ENCODE results near the gene BRAF. TPM values are rescaled to one million over a fixed set of nuclear protein-coding genes. Genes with fewer than 3 reads are reported as not detected.
A peak's percentile ranks its signal among the peaks of the same experiment; 100 is the strongest.

BRAF gene
- total RNA-seq (ENCODE audit: unreplicated experiment): 40.9 TPM
- long read RNA-seq, partial matches to known transcripts: 3 of 8 reads
- long read RNA-seq, other reads (novel, unspliced or antisense): 3 of 8 reads

DNA sequence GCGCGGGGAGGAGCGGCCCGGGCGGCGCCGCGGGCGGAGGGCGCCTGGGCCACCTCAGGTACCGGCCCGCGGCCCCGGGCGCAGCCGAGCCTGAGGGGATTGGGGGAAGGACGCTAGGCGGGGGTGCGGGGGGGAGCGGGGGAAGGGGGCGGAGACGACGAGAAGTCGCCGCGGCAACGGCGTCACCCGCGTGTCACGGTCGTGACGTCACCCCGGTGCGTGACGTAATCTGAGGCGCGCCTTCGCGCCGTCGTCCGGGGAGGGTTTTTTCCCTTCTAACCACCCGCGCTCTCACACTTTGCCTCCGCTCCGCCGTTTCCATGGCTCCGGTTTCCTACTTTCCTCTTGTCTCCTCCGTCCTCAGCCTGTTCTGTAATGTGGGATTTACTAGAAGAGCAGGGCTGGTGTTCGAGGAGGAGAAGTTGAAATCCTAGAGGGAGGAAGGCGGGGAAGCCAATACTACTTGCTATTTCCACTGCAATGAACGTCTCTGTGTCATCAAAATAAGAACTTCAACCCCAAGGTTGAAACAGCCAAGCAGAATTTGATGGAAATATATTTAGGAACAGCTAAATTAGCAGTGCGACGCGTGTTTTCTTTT, at the start of gene BRAF:
BRAF (minus strand) TSS at position 109 of the 601 bp plus-strand sequence. CDS start 226 bp downstream, outside the sequence.
- Mint-ChIP-seq H3K4me1 (ENCODE audit: low read depth, unreplicated experiment) (no peaks in the 10 kb centered on the region), H3K27me3 (ENCODE audit: unreplicated experiment) (peaks cover 6% of the 10 kb centered on the region), H3K27ac (ENCODE audit: unreplicated experiment) (peak within 1 kb of the TSS; percentile 96), H3K36me3 (ENCODE audit: unreplicated experiment) (no peaks in the 10 kb centered on the region), H3K4me3 (ENCODE audit: unreplicated experiment) (peak within 1 kb of the TSS; percentile 92), H3K9me3 (ENCODE audit: unreplicated experiment) (peaks cover 10% of the 10 kb centered on the region)
- peak; percentile 95 for DNase-seq
- TF ChIP-seq, protein P1, sequence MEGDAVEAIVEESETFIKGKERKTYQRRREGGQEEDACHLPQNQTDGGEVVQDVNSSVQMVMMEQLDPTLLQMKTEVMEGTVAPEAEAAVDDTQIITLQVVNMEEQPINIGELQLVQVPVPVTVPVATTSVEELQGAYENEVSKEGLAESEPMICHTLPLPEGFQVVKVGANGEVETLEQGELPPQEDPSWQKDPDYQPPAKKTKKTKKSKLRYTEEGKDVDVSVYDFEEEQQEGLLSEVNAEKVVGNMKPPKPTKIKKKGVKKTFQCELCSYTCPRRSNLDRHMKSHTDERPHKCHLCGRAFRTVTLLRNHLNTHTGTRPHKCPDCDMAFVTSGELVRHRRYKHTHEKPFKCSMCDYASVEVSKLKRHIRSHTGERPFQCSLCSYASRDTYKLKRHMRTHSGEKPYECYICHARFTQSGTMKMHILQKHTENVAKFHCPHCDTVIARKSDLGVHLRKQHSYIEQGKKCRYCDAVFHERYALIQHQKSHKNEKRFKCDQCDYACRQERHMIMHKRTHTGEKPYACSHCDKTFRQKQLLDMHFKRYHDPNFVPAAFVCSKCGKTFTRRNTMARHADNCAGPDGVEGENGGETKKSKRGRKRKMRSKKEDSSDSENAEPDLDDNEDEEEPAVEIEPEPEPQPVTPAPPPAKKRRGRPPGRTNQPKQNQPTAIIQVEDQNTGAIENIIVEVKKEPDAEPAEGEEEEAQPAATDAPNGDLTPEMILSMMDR (IDR thresholded peaks at IDR 0.05; ENCODE audit: partially characterized antibody, unreplicated experiment): no peak

DNA sequence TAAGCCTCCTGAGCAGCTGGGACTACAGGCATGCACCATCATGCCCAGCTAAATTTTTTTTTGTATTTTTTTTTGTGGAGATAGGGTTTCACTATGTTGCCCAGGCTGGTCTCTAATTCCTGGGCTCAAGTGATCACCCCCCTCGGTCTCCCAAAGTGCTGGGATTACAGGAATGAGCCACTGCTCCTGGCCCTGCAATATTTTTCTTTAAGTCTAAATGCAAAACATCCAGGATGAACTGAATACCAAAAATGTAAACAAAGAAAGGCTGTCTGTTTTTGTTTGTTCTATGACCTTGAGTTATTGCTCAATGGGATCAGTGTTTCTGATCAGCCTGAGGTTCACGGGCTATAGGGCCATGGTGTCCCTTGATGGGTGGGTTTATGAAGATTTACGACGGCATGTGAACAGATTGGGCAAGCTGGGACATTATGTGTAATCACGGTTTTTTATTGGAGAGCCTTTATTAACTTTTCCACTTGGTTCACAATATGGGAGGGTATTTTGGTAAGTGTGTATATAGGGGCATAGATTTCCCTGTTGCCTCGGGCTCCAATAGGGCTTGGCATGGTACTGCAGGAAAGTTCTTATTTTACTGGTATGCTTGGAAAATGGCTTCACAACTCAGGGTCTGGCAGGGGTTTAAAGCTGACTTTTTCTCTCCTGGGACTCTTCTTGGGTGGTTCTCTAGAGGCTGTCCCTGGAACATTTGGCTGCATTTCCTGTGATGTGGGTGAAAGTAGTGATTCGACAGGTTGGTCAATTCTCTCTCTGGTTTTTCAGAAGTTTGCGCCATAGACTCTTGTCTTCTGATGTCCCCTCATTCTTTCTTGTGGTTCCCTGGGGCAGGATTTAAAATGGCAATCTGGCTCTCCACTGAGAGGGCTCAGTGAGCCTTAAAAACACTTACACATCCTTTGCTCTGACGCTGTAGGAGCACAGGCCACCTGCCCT, 48.4 kb upstream of the BRAF start:
- H3K27ac Mint-ChIP-seq (ENCODE audit: unreplicated experiment): no peak overlapping the region
- TF ChIP-seq, protein P1 (IDR thresholded peaks at IDR 0.05; ENCODE audit: partially characterized antibody, unreplicated experiment): no peak
- no peak overlapping the region for H3K4me3 Mint-ChIP-seq (ENCODE audit: unreplicated experiment)

DNA sequence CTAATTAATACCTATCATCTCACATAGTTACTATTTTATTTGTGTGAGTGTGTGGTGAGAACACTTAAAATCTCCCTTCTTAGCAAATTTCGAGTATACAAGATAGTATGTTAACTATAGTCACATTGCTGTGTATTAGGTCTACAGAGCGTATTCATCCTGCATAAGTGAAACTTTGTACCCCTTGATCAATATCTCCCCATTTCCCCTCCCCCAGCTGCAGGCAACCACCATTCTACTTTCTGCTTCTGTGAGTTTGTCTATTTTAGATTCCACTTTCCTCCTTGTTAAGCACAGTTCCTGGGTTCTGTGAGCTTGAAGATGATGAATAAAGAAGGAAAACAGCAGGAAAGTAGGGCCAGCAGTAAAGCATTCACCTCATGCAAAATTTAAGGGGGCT, 47.6 kb upstream of the BRAF start:
- Mint-ChIP-seq H3K36me3 (ENCODE audit: unreplicated experiment) (no peaks in the 10 kb centered on the region), H3K4me3 (ENCODE audit: unreplicated experiment) (no peak overlapping the region), H3K27me3 (ENCODE audit: unreplicated experiment) (no peaks in the 10 kb centered on the region), H3K27ac (ENCODE audit: unreplicated experiment) (no peak overlapping the region), H3K4me1 (ENCODE audit: low read depth, unreplicated experiment) (no peaks in the 10 kb centered on the region), H3K9me3 (ENCODE audit: unreplicated experiment) (no peaks in the 10 kb centered on the region)
- DNase-seq: no peak
- TF ChIP-seq, protein P1 (IDR thresholded peaks at IDR 0.05; ENCODE audit: partially characterized antibody, unreplicated experiment): no peak

More for the DNA sequence above, 48.4 kb upstream of the BRAF start:
- Mint-ChIP-seq H3K9me3 (ENCODE audit: unreplicated experiment) (no peaks in the 10 kb centered on the region), H3K27me3 (ENCODE audit: unreplicated experiment) (no peaks in the 10 kb centered on the region), H3K4me1 (ENCODE audit: low read depth, unreplicated experiment) (no peaks in the 10 kb centered on the region), H3K36me3 (ENCODE audit: unreplicated experiment) (no peaks in the 10 kb centered on the region)
- no peak for DNase-seq

DNA sequence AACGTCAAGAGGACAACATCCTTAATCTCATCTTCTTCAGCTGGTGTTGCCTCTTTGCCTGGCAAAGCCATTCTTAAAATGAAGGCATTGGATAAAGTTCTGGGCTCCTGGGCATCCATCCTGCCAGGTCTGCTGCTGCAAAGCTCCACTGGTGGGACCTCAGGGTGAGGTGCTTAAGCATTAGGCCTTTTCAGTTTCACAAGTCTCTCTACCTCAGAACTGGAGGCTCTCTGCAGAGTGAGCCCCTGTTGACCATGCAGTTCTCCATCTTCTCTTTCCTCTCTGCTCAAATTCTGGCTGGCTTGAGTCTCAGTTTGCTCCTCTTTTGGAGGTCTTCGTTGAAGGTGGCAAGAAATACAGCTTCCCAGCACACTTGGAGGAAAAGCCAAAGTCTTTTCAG, 42.7 kb upstream of the BRAF start:
- Mint-ChIP-seq H3K9me3 (ENCODE audit: unreplicated experiment) (no peaks in the 10 kb centered on the region), H3K4me3 (ENCODE audit: unreplicated experiment) (no peak overlapping the region), H3K4me1 (ENCODE audit: low read depth, unreplicated experiment) (no peaks in the 10 kb centered on the region), H3K27ac (ENCODE audit: unreplicated experiment) (no peak overlapping the region), H3K27me3 (ENCODE audit: unreplicated experiment) (no peaks in the 10 kb centered on the region), H3K36me3 (ENCODE audit: unreplicated experiment) (no peaks in the 10 kb centered on the region)
- TF ChIP-seq, protein P1 (IDR thresholded peaks at IDR 0.05; ENCODE audit: partially characterized antibody, unreplicated experiment): no peak
- no peak for DNase-seq

All from glutamatergic neuron (in vitro differentiated cells).